OCI-LY7 (cell line): ENCODE results near the gene MLLT3.

Experiments used
- CTCF ChIP-seq: fragments of 200-600 bp; sonication (generic); conservative IDR thresholded peaks from 2 replicates; pipeline ENCODE4 v1.5.1; 2014; ENCODE audit warnings: mild to moderate bottlenecking, antibody characterized with exemption, low read length, moderate library complexity, mixed read lengths
- EZH2phosphoT487 ChIP-seq: fragments of 200-600 bp; sonication (generic); IDR thresholded peaks from 2 replicates; pipeline ENCODE4 v1.6.1; 2018; ENCODE audit warnings: low read depth, borderline replicate concordance, mild to moderate bottlenecking, mixed run types, antibody characterized with exemption, low read length, moderate library complexity, mixed read lengths

- no peak for TF ChIP-seq CTCF
- TF ChIP-seq EZH2phosphoT487 = no peak
These were observed 95.6 kb downstream of the MLLT3 start for GRCh38 chr9:20526500-20527319.
